K562 (cell line): ENCODE measurements around the gene UNKL. TPM values are rescaled to one million over a fixed set of nuclear protein-coding genes. Genes with fewer than 3 reads are reported as not detected.

ENCODE experiments used
- AFF4 ChIP-seq: sonication (generic); formaldehyde crosslinking; IDR thresholded peaks from 2 replicates; pipeline ENCODE4 v1.8.0; 2023; ENCODE audit warnings: mild to moderate bottlenecking, missing genetic modification reagents
- CBX5 ChIP-seq: IDR thresholded peaks from 2 replicates; pipeline ENCODE4 v1.6.1; 2014; ENCODE audit warnings: low read depth, borderline replicate concordance
- E2F6 ChIP-seq, 2 experiments: IDR thresholded peaks; 2 replicates each; pipeline ENCODE4 v1.6.1; 2011; ENCODE audit warnings: borderline replicate concordance in 1 of 2, control low read depth in 1 of 2, low read depth in 1 of 2, low read length in 1 of 2, mild to moderate bottlenecking in 1 of 2, mixed read lengths in 1 of 2, moderate library complexity in 1 of 2; ENCODE audit not compliant: insufficient read depth in 1 of 2, insufficient read length in 1 of 2, poor library complexity in 1 of 2, severe bottlenecking in 1 of 2; ENCODE audit errors: extremely low read depth in 1 of 2
- HIVEP1 ChIP-seq: fragments of 250-450 bp; sonication (Bioruptor Pico); IDR thresholded peaks from 2 replicates; pipeline ENCODE4 v1.4.0; 2020; ENCODE audit warnings: mild to moderate bottlenecking
- NKRF ChIP-seq: fragments of 450-650 bp; IDR thresholded peaks from 2 replicates; pipeline ENCODE4 v1.6.1; 2016; ENCODE audit warnings: borderline replicate concordance
- RBM15 ChIP-seq: fragments of 200-400 bp; formaldehyde crosslinking; IDR thresholded peaks from 2 replicates; pipeline ENCODE4 v1.6.1; 2018; ENCODE audit warnings: mild to moderate bottlenecking, low read length, moderate library complexity; ENCODE audit not compliant: insufficient read depth
- RCOR1 ChIP-seq, 2 experiments: IDR thresholded peaks; 2 replicates each; pipeline ENCODE4 v1.6.1; 2012; ENCODE audit warnings: low read depth in 2 of 2, low read length in 2 of 2, borderline replicate concordance in 1 of 2, improper control_type of control experiment in 1 of 2
- SMC3 ChIP-seq: conservative IDR thresholded peaks from 2 replicates; pipeline ENCODE4 v1.6.1; 2011; ENCODE audit warnings: low read depth, low read length, improper control_type of control experiment; ENCODE audit not compliant: insufficient read depth
- XRCC5 ChIP-seq: fragments of 200-400 bp; formaldehyde crosslinking; IDR thresholded peaks from 2 replicates; pipeline ENCODE4 v1.6.1; 2017; ENCODE audit warnings: low read depth, mild to moderate bottlenecking, low read length
- ZBTB49 ChIP-seq: sonication (generic); formaldehyde crosslinking; IDR thresholded peaks from 2 replicates; pipeline ENCODE4 v1.8.0; 2022; ENCODE audit warnings: missing genetic modification reagents, mild to moderate bottlenecking, borderline replicate concordance
- ZC3H11A ChIP-seq: IDR thresholded peaks from 2 replicates; pipeline ENCODE4 v1.6.1; 2012; ENCODE audit warnings: low read depth, low read length, improper control_type of control experiment
- ZNF445 ChIP-seq: fragments of 250-450 bp; sonication (Bioruptor Pico); IDR thresholded peaks from 2 replicates; pipeline ENCODE4 v1.4.0; 2020; ENCODE audit warnings: low read depth, mild to moderate bottlenecking, moderate library complexity
- ZNF518B ChIP-seq: fragments of 250-450 bp; sonication (Bioruptor Pico); IDR thresholded peaks from 2 replicates; pipeline ENCODE4 v1.5.0; 2021; ENCODE audit warnings: mild to moderate bottlenecking, moderate library complexity
- polyA plus RNA-seq, 8 experiments: library from polyadenylated mRNA; depleted of rRNA in 4 of 8; stranded (reverse) in 5 of 8; unstranded in 3 of 8; fragments of >200 nt; fragmentation: Nextera tagmentation in 2 of 8; fragmentation: Illumina TruSeq in 1 of 8; extraction: Ambion mirVana in 2 of 8; extraction: Trizol in 1 of 8; gene quantifications; 2 replicates each; pipeline versions ENCODE4 v1.2.1 to v1.2.3, GENCODE V29; 2011 to 2014; ENCODE audit warnings: inconsistent platforms in 1 of 8, missing spikeins in 1 of 8
- total RNA-seq, 7 experiments: library from RNA; depleted of rRNA in 6 of 7; stranded (reverse); fragments of >200 nt in 6 of 7; fragmentation: Illumina TruSeq in 2 of 7; extraction: Trizol in 2 of 7; gene quantifications; 2 replicates each; pipeline versions ENCODE4 v1.2.1 to v1.2.3, GENCODE V29; 2011 to 2021; ENCODE audit warnings: low replicate concordance in 1 of 7

UNKL gene
- total and polyA plus RNA-seq, 9 of the 15 experiments (the other 6 are each of a cell fraction or from before 2014, with no cell fraction given) = 0.37 to 30.2 (median 5.1) TPM

- TF ChIP-seq NKRF (peak; percentile 76; the same call in 1 of the 2 replicates), ZNF445 (no peak), SMC3 (0 out of 2 replicates have a peak, but pooled peaks have one; percentile 1), CBX5 (no peak), ZBTB49 (CRISPR knock-in tag) (no peak), XRCC5 (0 out of 2 replicates have a peak, but pooled peaks have one; percentile 28), RBM15 (no peak), ZC3H11A (no peak), E2F6 (IDR thresholded peaks at IDR 0.05; ENCODE audit: borderline replicate concordance in 1 of 2, extremely low read depth in 1 of 2, insufficient read depth in 1 of 2, insufficient read length in 1 of 2, low read depth in 1 of 2, low read length in 1 of 2, poor library complexity in 1 of 2, severe bottlenecking in 1 of 2) (peak in 1 of 2 experiments; percentile 29), ZNF518B (CRISPR knock-in tag) (no peak), RCOR1 (IDR thresholded peaks at IDR 0.05; ENCODE audit: borderline replicate concordance in 1 of 2, low read depth in 2 of 2, low read length in 2 of 2) (no peak; a peak in 1 of 4 replicates), HIVEP1 (CRISPR knock-in tag) (0 out of 2 replicates have a peak, but pooled peaks have one; percentile 52), AFF4 (no peak; the same call in 1 of the 2 replicates)
Observed at GRCh38 chr16:1378804-1379303, 35.6 kb downstream of the UNKL start (continued).
